ENCODE data around the gene TECPR1.

DNA sequence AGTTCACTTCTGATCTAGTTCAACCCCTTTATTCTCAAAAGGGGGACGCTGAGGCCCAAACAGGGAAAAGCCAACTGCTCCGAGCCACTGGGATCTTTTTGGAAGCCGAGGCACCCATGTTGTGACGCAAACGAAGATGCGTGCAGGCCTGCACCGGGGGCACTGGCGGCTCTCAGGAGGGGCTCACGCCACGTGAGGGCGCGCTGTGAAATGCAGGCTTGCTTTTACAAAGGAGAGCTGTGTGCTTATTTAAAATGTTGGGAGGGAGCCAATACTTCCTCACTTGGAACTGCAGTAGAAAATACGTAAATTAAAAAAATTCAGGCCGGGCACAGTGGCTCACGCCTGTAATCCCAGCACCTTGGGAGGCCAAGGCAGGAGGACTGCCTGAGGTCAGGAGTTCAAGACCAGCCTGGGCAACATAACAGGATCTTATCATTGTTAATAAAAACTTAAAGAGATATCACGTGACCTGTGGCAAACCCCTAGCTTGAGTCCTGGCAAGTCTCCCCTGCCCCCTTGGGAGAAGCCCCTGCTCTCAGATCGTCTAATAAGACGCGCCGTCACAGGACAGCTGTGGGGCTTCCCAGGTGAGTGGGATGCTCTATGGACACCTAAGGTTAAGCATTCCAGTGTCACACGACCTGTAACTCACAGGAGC is 45.7 kb upstream of the TECPR1 start:
- TF ChIP-seq USF1 (IDR thresholded peaks at IDR 0.05) (no peak), CEBPB (IDR thresholded peaks at IDR 0.05) (no peak), TEAD4 (IDR thresholded peaks at IDR 0.05) (no peak), TCF12 (IDR thresholded peaks at IDR 0.05; ENCODE audit: low read depth) (no peak)
- TF ChIP-seq, protein P1, sequence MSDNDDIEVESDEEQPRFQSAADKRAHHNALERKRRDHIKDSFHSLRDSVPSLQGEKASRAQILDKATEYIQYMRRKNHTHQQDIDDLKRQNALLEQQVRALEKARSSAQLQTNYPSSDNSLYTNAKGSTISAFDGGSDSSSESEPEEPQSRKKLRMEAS (IDR thresholded peaks at IDR 0.05) = no peak

Data from Ishikawa (cell line).